HG03432 (cell line): ENCODE data around the gene ACTG1.
"Not testable (repeated sequence)": the region's sequence is repeated elsewhere in the genome, so short reads cannot be mapped to it uniquely, and the experiment has no call there.

ENCODE experiments used
- ATAC-seq: cut with Tn5 transposase; IDR thresholded peaks from one replicate; pipeline ENCODE4 v1.9.1; 2021; ENCODE audit warnings: mild to moderate bottlenecking, moderate library complexity; ENCODE audit not compliant: unreplicated experiment

The ACTG1 gene

GRCh38 chr17:81533339-81534141, 20.9 kb upstream of the ACTG1 start:
- no peak for ATAC-seq

GRCh38 chr17:81532490-81533287, 20.1 kb upstream of the ACTG1 start:
- ATAC-seq = no peak

- ATAC-seq = not testable (repeated sequence)
Observed at GRCh38 chr17:81531998-81532404, 19.4 kb upstream of the ACTG1 start.

GRCh38 chr17:81531013-81531412, 18.4 kb upstream of the ACTG1 start:
- ATAC-seq = not testable (repeated sequence)

- ATAC-seq = no peak
Observed at GRCh38 chr17:81529437-81529803, 16.8 kb upstream of the ACTG1 start.

- ATAC-seq = no peak
Observed at GRCh38 chr17:81528651-81529436, 16.2 kb upstream of the ACTG1 start.

- ATAC-seq = no peak
Observed at GRCh38 chr17:81528384-81528650, 15.7 kb upstream of the ACTG1 start.

GRCh38 chr17:81527591-81528383, 15.2 kb upstream of the ACTG1 start, which contains the start of gene FSCN2:
Gene FSCN2, plus strand, starts transcription at chr17:81528377. Its CDS starts 155 bp downstream, at chr17:81528532.
- no peak for ATAC-seq

GRCh38 chr17:81526662-81527571, 14.3 kb upstream of the ACTG1 start:
- no peak for ATAC-seq

- ATAC-seq = no peak
Observed at GRCh38 chr17:81524865-81525159, 12.2 kb upstream of the ACTG1 start.

GRCh38 chr17:81524039-81524864, 11.7 kb upstream of the ACTG1 start:
- ATAC-seq = no peak

GRCh38 chr17:81523402-81524038, 10.9 kb upstream of the ACTG1 start:
- no peak for ATAC-seq

GRCh38 chr17:81522491-81523401, 10.1 kb upstream of the ACTG1 start:
- ATAC-seq = no peak

- ATAC-seq = no peak
Observed at GRCh38 chr17:81520021-81520901, 7.7 kb upstream of the ACTG1 start.

GRCh38 chr17:81519284-81520020, 6.9 kb upstream of the ACTG1 start:
- ATAC-seq = no peak

- no peak for ATAC-seq
Observed at GRCh38 chr17:81518785-81519283, 6.2 kb upstream of the ACTG1 start.
